Activated CD8-positive, alpha-beta T cell treated with anti-CD3 and anti-CD28 coated beads, Interleukin-2, amount 10 ng/mL, durations not matched to agents 7 days and 5 days (primary cell): ENCODE results near the gene RAB10. TPM values are rescaled to one million over a fixed set of nuclear protein-coding genes. Genes with fewer than 3 reads are reported as not detected.
"Not testable (repeated sequence)": the region's sequence is repeated elsewhere in the genome, so short reads cannot be mapped to it uniquely, and the experiment has no call there.

Experiments used
- ATAC-seq: fragments of 150-1000 bp; cut with Tn5 transposase; one replicate; pipeline ENCODE4 v1.10.0; 2021; ENCODE audit warnings: moderate library complexity
- CTCF ChIA-PET: fragments of 350-600 bp; sonication (Branson Sonifier 250); formaldehyde crosslinking; loops from one replicate; lab custom pipeline; 2021; ENCODE audit warnings: antibody characterized with exemption; lab: Charles Lee
- POLR2A ChIA-PET: fragments of 350-600 bp; sonication (Branson Sonifier 250); formaldehyde crosslinking; loops from one replicate; lab custom pipeline; 2021; ENCODE audit warnings: antibody characterized with exemption; lab: Charles Lee
- DNase-seq: peaks from one replicate; pipeline ENCODE4 v3.0.0-alpha.2; 2020
- H3K27ac Mint-ChIP-seq: one replicate; pipeline ENCODE4 v1.8.0; 2021; ENCODE audit warnings: mild to moderate bottlenecking, mixed read lengths
- H3K27me3 Mint-ChIP-seq: one replicate; pipeline ENCODE4 v1.8.0; 2021; ENCODE audit warnings: low read depth, mixed read lengths
- H3K36me3 Mint-ChIP-seq: one replicate; pipeline ENCODE4 v1.8.0; 2021; ENCODE audit warnings: low read depth, mixed read lengths
- H3K4me1 Mint-ChIP-seq: one replicate; pipeline ENCODE4 v1.8.0; 2021; ENCODE audit warnings: low read depth, mixed read lengths
- H3K4me3 Mint-ChIP-seq: one replicate; pipeline ENCODE4 v1.8.0; 2021; ENCODE audit warnings: mild to moderate bottlenecking, mixed read lengths
- H3K9me3 Mint-ChIP-seq: one replicate; pipeline ENCODE4 v1.8.0; 2022; ENCODE audit warnings: mixed read lengths; ENCODE audit not compliant: insufficient read depth
- total RNA-seq, 2 experiments: library from RNA; stranded (reverse); gene quantifications; one replicate each; pipeline ENCODE4 v1.2.3, GENCODE V29; 2021

The RAB10 gene
- total RNA-seq = 100 to 1,000 TPM; 110 to 115 TPM

DNA sequence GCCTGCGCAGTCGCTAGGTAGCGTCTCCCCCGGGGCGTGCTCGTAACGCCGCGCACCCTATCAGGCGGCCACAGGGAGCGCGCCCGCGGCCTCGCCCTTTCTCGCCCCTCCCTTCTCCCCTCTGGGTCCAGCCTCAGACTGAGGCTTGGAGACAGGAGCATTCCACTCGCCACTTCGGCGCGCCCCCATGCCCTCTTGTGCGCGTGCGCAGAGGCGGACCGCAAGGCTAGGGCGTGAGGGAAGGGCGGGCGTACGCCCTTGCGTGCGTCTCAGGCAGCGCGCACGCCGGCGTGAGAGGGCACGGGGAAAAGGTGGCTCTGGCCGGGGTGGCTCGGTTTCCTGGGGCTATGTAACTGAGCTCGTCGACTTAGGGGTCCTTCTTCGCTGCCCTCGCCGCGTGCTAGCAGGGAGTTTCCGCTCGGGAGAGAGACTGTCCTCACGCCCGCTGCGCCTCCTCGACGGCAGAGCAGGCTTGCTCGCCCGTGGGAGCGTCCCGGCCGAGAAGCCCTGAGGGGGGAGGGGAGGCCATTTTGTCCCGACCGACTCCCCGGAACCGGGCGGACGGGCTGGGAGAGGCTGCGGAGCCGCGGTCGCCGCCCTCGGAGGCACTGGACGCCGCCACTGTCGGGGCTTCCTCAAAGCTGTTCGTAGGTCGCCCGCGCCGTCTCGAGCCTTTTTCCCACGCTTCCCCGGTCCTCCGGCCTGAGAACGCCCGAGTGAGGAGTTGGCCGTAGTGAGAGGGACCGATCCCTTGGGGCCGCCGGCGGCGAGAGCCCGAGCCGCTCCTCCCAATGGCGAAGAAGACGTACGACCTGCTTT is at the start of gene RAB10:
TSS of gene RAB10 (plus strand) at position 267 of the 819 bp plus-strand sequence. CDS start at position 792, 525 bp downstream.
- no peaks in the 10 kb centered on the region for H3K27me3 Mint-ChIP-seq
- ATAC-seq = peak; percentile 95
- H3K4me1 Mint-ChIP-seq = peaks cover 28% of the 10 kb centered on the region
- peak within 1 kb of the TSS; percentile 94 for H3K27ac Mint-ChIP-seq
- H3K4me3 Mint-ChIP-seq = peak within 1 kb of the TSS; percentile 90
- ChIA-PET POLR2A (interaction anchor here (0.8 to 2.4 kb wide), 14 partner anchors 10 to 312 kb away, joined by 3 to 15 read pairs (median 4); partner anchors contain the start of genes ADGRF3, ASXL2, HADHA and SELENOI), CTCF (interaction anchor here (1.1 to 4.4 kb wide), 12 partner anchors 9 to 209 kb away, joined by 3 to 29 read pairs (median 4); partner anchors contain the start of gene ASXL2)
- H3K9me3 Mint-ChIP-seq = no peaks in the 10 kb centered on the region
- H3K36me3 Mint-ChIP-seq = peaks cover 26% of the 10 kb centered on the region
- DNase-seq = peak; percentile 99

- DNase-seq (no peak), ATAC-seq (no peak)
- ChIA-PET POLR2A (no interaction called here), CTCF (interaction anchor here (1.0 to 5.2 kb wide), 4 partner anchors 9 to 193 kb away, joined by 3 to 81 read pairs (median 4); no protein-coding TSS in a partner anchor)
- Mint-ChIP-seq H3K27ac (no peak overlapping the region), H3K36me3 (no peaks in the 10 kb centered on the region), H3K4me1 (peaks cover 25% of the 10 kb centered on the region), H3K4me3 (no peak overlapping the region), H3K9me3 (no peaks in the 10 kb centered on the region), H3K27me3 (peaks cover 4% of the 10 kb centered on the region)
Observed at GRCh38 chr2:25988134-25988533, 45.8 kb upstream of the RAB10 start.

DNA sequence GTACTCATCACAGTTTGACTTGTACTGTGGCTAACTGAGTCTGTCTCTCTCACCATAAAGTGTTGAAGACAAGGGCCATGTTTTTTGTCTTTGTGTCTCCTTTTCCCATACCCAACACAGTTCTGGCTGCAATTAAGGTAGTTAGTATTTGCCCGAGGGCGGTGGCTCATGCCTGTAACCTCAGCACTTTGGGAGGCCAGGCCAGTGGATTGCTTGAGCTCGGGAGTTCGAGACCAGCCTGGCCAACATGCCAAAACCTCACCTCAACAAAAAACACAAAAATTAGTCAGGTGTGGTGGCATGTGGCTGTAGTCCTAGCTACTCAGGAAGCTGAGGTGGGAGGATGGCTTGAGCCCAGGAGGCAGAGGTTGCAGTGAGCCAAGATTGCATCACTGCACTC is 44.7 kb upstream of the RAB10 start:
- Mint-ChIP-seq H3K4me3 (no peak overlapping the region), H3K9me3 (no peaks in the 10 kb centered on the region), H3K27ac (no peak overlapping the region), H3K27me3 (peaks cover 7% of the 10 kb centered on the region), H3K4me1 (peaks cover 23% of the 10 kb centered on the region), H3K36me3 (no peaks in the 10 kb centered on the region)
- ATAC-seq (no peak), DNase-seq (no peak)
- CTCF ChIA-PET = interaction anchor here (0.7 to 5.2 kb wide), 5 partner anchors 25 to 382 kb away, joined by 3 to 81 read pairs (median 4); no protein-coding TSS in a partner anchor
- POLR2A ChIA-PET = interaction anchor here (0.9 kb wide), 1 partner anchor 59 kb away, joined by 5 read pairs; no protein-coding TSS in a partner anchor

GRCh38 chr2:25991965-25992364 is 41.9 kb upstream of the RAB10 start:
- CTCF ChIA-PET = interaction anchor here (0.6 to 5.2 kb wide), 40 partner anchors 8 to 400 kb away, joined by 3 to 81 read pairs (median 4); partner anchors contain the start of genes KIF3C and RAB10
- Mint-ChIP-seq H3K36me3 (no peaks in the 10 kb centered on the region), H3K27me3 (peaks cover 7% of the 10 kb centered on the region), H3K4me3 (no peak overlapping the region), H3K4me1 (peaks cover 23% of the 10 kb centered on the region), H3K27ac (no peak overlapping the region), H3K9me3 (no peaks in the 10 kb centered on the region)
- no peak for ATAC-seq
- DNase-seq = no peak
- POLR2A ChIA-PET = interaction anchor here (0.7 kb wide), 1 partner anchor 42 kb away, joined by 3 read pairs; the partner anchor contains the start of gene RAB10

DNA sequence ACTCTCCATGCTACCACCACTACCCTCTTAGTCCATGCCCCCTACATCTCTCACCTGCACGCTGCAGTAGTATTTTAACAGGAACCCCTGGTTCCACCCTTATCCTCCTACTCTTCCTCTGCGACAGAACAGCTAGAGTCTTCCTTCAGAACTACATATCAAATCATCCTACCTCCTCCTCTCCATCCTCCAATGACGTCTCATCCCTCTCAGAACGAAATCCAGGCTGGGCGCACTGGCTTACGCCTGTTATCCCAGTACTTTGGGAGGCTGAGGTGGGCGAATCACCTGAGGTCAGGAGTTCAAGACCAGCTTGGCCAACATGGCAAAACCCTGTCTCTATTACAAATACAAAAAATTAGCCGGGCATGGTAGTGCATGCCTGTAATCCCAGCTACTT is 41.3 kb upstream of the RAB10 start:
- Mint-ChIP-seq H3K9me3 (no peaks in the 10 kb centered on the region), H3K27ac (no peak overlapping the region), H3K36me3 (no peaks in the 10 kb centered on the region), H3K4me1 (peaks cover 23% of the 10 kb centered on the region), H3K27me3 (peaks cover 7% of the 10 kb centered on the region), H3K4me3 (no peak overlapping the region)
- ATAC-seq (no peak), DNase-seq (no peak)
- CTCF ChIA-PET = interaction anchor here (0.8 to 3.4 kb wide), 5 partner anchors 45 to 153 kb away, joined by 3 to 30 read pairs (median 4); no protein-coding TSS in a partner anchor
- POLR2A ChIA-PET = no interaction called here

- no peak for ATAC-seq
- POLR2A ChIA-PET = no interaction called here
- no peak overlapping the region for H3K27ac Mint-ChIP-seq
- CTCF ChIA-PET = interaction anchor here (0.7 to 3.4 kb wide), 5 partner anchors 46 to 302 kb away, joined by 3 to 30 read pairs (median 3); no protein-coding TSS in a partner anchor
- DNase-seq = no peak
- H3K4me3 Mint-ChIP-seq = no peak overlapping the region
- H3K4me1 Mint-ChIP-seq = peaks cover 23% of the 10 kb centered on the region
- H3K9me3 Mint-ChIP-seq = no peaks in the 10 kb centered on the region
- H3K36me3 Mint-ChIP-seq = no peaks in the 10 kb centered on the region
- peaks cover 9% of the 10 kb centered on the region for H3K27me3 Mint-ChIP-seq
Observed at GRCh38 chr2:25993049-25993448, 40.8 kb upstream of the RAB10 start.

DNA sequence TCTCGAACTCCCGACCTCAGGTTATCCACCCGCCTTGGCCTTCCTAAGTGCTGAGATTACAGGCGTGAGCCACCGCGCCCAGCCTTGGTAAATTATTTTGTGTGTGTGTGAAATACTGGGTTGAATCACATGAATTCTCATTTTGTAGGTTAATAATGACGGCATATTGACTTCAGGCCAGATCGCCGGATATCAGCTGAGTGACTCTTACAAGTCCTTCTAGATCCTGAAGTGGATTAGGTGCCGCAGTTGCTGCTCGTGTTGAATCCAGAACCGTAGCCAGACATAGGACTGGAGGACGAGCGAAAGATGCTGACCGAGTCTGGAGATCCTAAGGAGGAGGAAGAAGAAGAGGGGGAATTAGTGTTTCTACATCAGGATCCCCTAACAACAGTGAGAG is 39.4 kb upstream of the RAB10 start:
- peaks cover 23% of the 10 kb centered on the region for H3K4me1 Mint-ChIP-seq
- no peaks in the 10 kb centered on the region for H3K36me3 Mint-ChIP-seq
- ChIA-PET POLR2A (no interaction called here), CTCF (interaction anchor here (0.6 to 1.1 kb wide), 5 partner anchors 43 to 419 kb away, joined by 3 to 6 read pairs (median 3); no protein-coding TSS in a partner anchor)
- no peak overlapping the region for H3K27ac Mint-ChIP-seq
- no peaks in the 10 kb centered on the region for H3K9me3 Mint-ChIP-seq
- no peak overlapping the region for H3K4me3 Mint-ChIP-seq
- DNase-seq (no peak), ATAC-seq (no peak)
- peaks cover 9% of the 10 kb centered on the region for H3K27me3 Mint-ChIP-seq

GRCh38 chr2:25996844-25997243 is 37.0 kb upstream of the RAB10 start:
- DNase-seq (no peak), ATAC-seq (no peak)
- Mint-ChIP-seq H3K4me1 (peaks cover 7% of the 10 kb centered on the region), H3K27ac (no peak overlapping the region), H3K9me3 (no peaks in the 10 kb centered on the region), H3K27me3 (peaks cover 9% of the 10 kb centered on the region), H3K4me3 (no peak overlapping the region), H3K36me3 (no peaks in the 10 kb centered on the region)
- CTCF ChIA-PET = no interaction called here
- POLR2A ChIA-PET = no interaction called here

DNA sequence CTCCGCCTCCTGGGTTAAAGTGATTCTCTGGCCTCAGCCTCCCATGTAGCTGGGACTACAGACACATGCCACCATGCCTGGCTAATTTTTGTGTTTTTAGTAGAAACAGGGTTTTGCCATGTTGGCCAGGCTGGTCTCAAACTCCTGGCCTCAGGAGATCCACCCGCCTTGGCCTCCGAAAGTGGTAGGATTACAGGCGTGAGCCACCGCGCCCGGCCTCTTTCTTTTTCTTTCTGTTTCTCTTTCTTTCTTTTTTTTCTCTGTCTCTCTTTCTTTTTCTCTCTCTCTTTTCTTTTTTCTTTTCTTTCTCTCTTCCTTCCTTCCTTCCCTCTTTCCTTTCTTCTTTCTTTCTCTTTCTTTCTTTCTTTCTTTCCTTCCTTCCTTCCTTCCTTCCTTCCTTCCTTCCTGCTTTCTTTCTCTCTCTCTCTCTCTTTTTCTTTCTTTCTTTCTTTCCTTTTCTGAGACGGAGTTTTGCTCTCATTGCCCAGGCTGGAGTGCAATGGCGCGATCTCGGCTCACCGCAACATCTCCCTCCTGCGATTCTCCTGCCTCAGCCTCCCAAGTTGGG is 35.0 kb upstream of the RAB10 start:
- CTCF ChIA-PET = interaction anchor here (2.4 kb wide), 1 partner anchor 8 kb away, joined by 13 read pairs; no protein-coding TSS in a partner anchor
- H3K36me3 Mint-ChIP-seq, H3K27me3 Mint-ChIP-seq, POLR2A ChIA-PET, DNase-seq, ATAC-seq, H3K9me3 Mint-ChIP-seq, H3K4me1 Mint-ChIP-seq, H3K4me3 Mint-ChIP-seq, H3K27ac Mint-ChIP-seq: not testable (repeated sequence)

GRCh38 chr2:25999406-25999805 is 34.5 kb upstream of the RAB10 start:
- CTCF ChIA-PET = interaction anchor here (2.4 kb wide), 1 partner anchor 8 kb away, joined by 13 read pairs; no protein-coding TSS in a partner anchor
- H3K9me3 Mint-ChIP-seq, H3K4me3 Mint-ChIP-seq, H3K27ac Mint-ChIP-seq, POLR2A ChIA-PET, H3K36me3 Mint-ChIP-seq, H3K27me3 Mint-ChIP-seq, ATAC-seq, DNase-seq, H3K4me1 Mint-ChIP-seq: not testable (repeated sequence)

DNA sequence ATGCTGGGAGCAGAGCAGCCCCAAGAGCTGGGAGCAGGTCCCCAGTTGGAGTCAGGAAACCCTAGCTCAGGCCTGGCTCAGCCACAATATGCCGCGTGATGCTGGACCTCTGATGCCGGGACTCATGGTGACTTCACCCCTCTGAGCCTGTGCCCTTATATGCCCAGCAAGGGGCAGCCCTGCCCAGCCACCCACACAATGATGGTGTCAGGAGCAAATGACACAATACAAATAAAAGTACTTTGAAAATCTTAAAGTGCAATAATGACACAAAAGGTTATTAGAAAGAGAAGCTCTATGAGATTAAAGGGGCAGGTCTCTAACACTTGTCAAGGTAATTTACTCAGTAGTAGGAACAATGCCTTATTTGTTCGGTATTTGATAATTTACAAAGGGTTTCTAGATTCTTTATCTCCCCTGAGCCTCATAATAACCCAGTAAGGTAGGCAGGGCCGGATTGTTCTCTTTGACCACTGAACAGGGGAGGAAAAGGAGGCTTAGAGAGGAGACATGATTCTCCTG is 33.3 kb upstream of the RAB10 start:
- peaks cover 2% of the 10 kb centered on the region for H3K27me3 Mint-ChIP-seq
- POLR2A ChIA-PET = interaction anchor here (0.6 kb wide), 1 partner anchor 17 kb away, joined by 3 read pairs; no protein-coding TSS in a partner anchor
- CTCF ChIA-PET = interaction anchor here (1.0 to 2.4 kb wide), 2 partner anchors 10 to 17 kb away, joined by 4 to 13 read pairs; no protein-coding TSS in a partner anchor
- no peaks in the 10 kb centered on the region for H3K9me3 Mint-ChIP-seq
- H3K4me1 Mint-ChIP-seq = peaks cover 3% of the 10 kb centered on the region
- no peak for DNase-seq
- no peak for ATAC-seq
- H3K4me3 Mint-ChIP-seq = no peak overlapping the region
- no peaks in the 10 kb centered on the region for H3K36me3 Mint-ChIP-seq
- no peak overlapping the region for H3K27ac Mint-ChIP-seq
